ENCODE measurements around the gene GTF3C2. TPM values are rescaled to one million over a fixed set of nuclear protein-coding genes. Genes with fewer than 3 reads are reported as not detected.

Gene GTF3C2
- total and polyA plus RNA-seq, 2 of the 13 experiments (the other 11 are each of a cell fraction or from before 2014, with no cell fraction given): 77.5 to 130 TPM

GRCh38 chr2:27291865-27292264 is 64.7 kb downstream of the GTF3C2 start (continued):
- TF ChIP-seq, protein P1, sequence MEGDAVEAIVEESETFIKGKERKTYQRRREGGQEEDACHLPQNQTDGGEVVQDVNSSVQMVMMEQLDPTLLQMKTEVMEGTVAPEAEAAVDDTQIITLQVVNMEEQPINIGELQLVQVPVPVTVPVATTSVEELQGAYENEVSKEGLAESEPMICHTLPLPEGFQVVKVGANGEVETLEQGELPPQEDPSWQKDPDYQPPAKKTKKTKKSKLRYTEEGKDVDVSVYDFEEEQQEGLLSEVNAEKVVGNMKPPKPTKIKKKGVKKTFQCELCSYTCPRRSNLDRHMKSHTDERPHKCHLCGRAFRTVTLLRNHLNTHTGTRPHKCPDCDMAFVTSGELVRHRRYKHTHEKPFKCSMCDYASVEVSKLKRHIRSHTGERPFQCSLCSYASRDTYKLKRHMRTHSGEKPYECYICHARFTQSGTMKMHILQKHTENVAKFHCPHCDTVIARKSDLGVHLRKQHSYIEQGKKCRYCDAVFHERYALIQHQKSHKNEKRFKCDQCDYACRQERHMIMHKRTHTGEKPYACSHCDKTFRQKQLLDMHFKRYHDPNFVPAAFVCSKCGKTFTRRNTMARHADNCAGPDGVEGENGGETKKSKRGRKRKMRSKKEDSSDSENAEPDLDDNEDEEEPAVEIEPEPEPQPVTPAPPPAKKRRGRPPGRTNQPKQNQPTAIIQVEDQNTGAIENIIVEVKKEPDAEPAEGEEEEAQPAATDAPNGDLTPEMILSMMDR (CRISPR knock-in tag; IDR thresholded peaks at IDR 0.05): peak; percentile 78
- TF ChIP-seq HDAC2 (CRISPR knock-in tag; IDR thresholded peaks at IDR 0.05): no peak
- peak; percentile 11; the same call in 1 of the 2 replicates for TF ChIP-seq ZMYM3 (CRISPR knock-in tag; IDR thresholded peaks at IDR 0.05)
- TF ChIP-seq ZNF274 (CRISPR knock-in tag; IDR thresholded peaks at IDR 0.05): peak; percentile 64; the same call in 1 of the 2 replicates
- TF ChIP-seq KDM5B (CRISPR knock-in tag; IDR thresholded peaks at IDR 0.05; ENCODE audit: borderline replicate concordance): 0 out of 2 replicates have a peak, but pooled peaks have one; percentile 28
- no peak for TF ChIP-seq ZEB1 (IDR thresholded peaks at IDR 0.05; ENCODE audit: insufficient replicate concordance, low read depth)
- TF ChIP-seq, protein P2, sequence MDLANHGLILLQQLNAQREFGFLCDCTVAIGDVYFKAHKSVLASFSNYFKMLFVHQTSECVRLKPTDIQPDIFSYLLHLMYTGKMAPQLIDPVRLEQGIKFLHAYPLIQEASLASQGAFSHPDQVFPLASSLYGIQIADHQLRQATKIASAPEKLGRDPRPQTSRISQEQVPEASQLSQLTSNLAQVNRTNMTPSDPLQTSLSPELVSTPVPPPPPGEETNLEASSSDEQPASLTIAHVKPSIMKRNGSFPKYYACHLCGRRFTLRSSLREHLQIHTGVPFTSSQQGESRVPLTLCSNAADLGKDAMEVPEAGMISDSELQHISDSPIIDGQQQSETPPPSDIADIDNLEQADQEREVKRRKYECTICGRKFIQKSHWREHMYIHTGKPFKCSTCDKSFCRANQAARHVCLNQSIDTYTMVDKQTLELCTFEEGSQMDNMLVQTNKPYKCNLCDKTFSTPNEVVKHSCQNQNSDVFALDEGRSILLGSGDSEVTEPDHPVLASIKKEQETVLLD (CRISPR knock-in tag; IDR thresholded peaks at IDR 0.05; ENCODE audit: low read depth): no peak
- 0 out of 2 replicates have a peak, but pooled peaks have one; percentile 23 for TF ChIP-seq KDM2A (CRISPR knock-in tag; IDR thresholded peaks at IDR 0.05; ENCODE audit: borderline replicate concordance, low read depth)
- TF ChIP-seq ZNF557 (CRISPR knock-in tag; IDR thresholded peaks at IDR 0.05): no peak
- peak; percentile 44; the same call in 1 of the 2 replicates for TF ChIP-seq ZSCAN31 (CRISPR knock-in tag; IDR thresholded peaks at IDR 0.05; ENCODE audit: low read depth)
- TF ChIP-seq ATF2 (CRISPR knock-in tag; IDR thresholded peaks at IDR 0.05): peak; percentile 17; the same call in 1 of the 2 replicates
- TF ChIP-seq RXRB (CRISPR knock-in tag; IDR thresholded peaks at IDR 0.05; ENCODE audit: borderline replicate concordance): no peak
- TF ChIP-seq FOXC1 (CRISPR knock-in tag; IDR thresholded peaks at IDR 0.05; ENCODE audit: borderline replicate concordance): 0 out of 2 replicates have a peak, but pooled peaks have one; percentile 39
- TF ChIP-seq HOXA7 (CRISPR knock-in tag; IDR thresholded peaks at IDR 0.05): no peak
- no peak for TF ChIP-seq ZBTB40 (IDR thresholded peaks at IDR 0.05)
- no peak for TF ChIP-seq ZBTB40 (CRISPR knock-in tag; IDR thresholded peaks at IDR 0.05)
- TF ChIP-seq NFATC3 (CRISPR knock-in tag; IDR thresholded peaks at IDR 0.05): 0 out of 2 replicates have a peak, but pooled peaks have one; percentile 10
